ENCODE data around the gene ANKRD63. TPM values are rescaled to one million over a fixed set of nuclear protein-coding genes. Genes with fewer than 3 reads are reported as not detected.

Gene ANKRD63
- total RNA-seq, 1 donor, result not detected

- peak; percentile 11 for DNase-seq (ENCODE audit: insufficient read length, low spot score, missing footprints)
- peaks cover 60% of the 10 kb centered on the region for H3K4me1 ChIP-seq (ENCODE audit: insufficient read depth, low read length)
- no peaks in the 10 kb centered on the region for H3K9me3 ChIP-seq (ENCODE audit: low read depth, low read length)
- no peak overlapping the region for H2AFZ ChIP-seq (ENCODE audit: low read length)
- no peak overlapping the region for H3K27ac ChIP-seq (ENCODE audit: low read depth, low read length)
- no peak overlapping the region for H3K4me2 ChIP-seq (ENCODE audit: insufficient read depth, low read length)
- H3K36me3 ChIP-seq (ENCODE audit: insufficient read depth, low read length), result peaks cover 27% of the 10 kb centered on the region
- no peak overlapping the region for H3K4me3 ChIP-seq (ENCODE audit: insufficient read depth, low read length)
- no peak for TF ChIP-seq CTCF (IDR thresholded peaks at IDR 0.05; ENCODE audit: extremely low read depth, low read depth, low read length)
- no peaks in the 10 kb centered on the region for H3K27me3 ChIP-seq (ENCODE audit: insufficient read depth, low read length)
- peaks cover 21% of the 10 kb centered on the region for H3K79me2 ChIP-seq (ENCODE audit: insufficient read depth, low read length)
- H4K20me1 ChIP-seq (ENCODE audit: insufficient read depth, low read length), result no peaks in the 10 kb centered on the region
Measured at GRCh38 chr15:40331026-40331425, 48.2 kb upstream of the ANKRD63 start.

GRCh38 chr15:40330368-40330836, 47.5 kb upstream of the ANKRD63 start:
- Histone ChIP-seq H2AFZ (ENCODE audit: low read length) (no peak overlapping the region), H3K4me3 (ENCODE audit: insufficient read depth, low read length) (no peak overlapping the region), H3K79me2 (ENCODE audit: insufficient read depth, low read length) (peaks cover 27% of the 10 kb centered on the region), H3K36me3 (ENCODE audit: insufficient read depth, low read length) (peaks cover 28% of the 10 kb centered on the region), H3K4me2 (ENCODE audit: insufficient read depth, low read length) (no peak overlapping the region), H4K20me1 (ENCODE audit: insufficient read depth, low read length) (peaks cover 2% of the 10 kb centered on the region), H3K9me3 (ENCODE audit: low read depth, low read length) (no peaks in the 10 kb centered on the region), H3K27me3 (ENCODE audit: insufficient read depth, low read length) (no peaks in the 10 kb centered on the region), H3K4me1 (ENCODE audit: insufficient read depth, low read length) (peaks cover 65% of the 10 kb centered on the region), H3K27ac (ENCODE audit: low read depth, low read length) (peak overlapping the region; percentile 55)
- no peak for TF ChIP-seq CTCF (IDR thresholded peaks at IDR 0.05; ENCODE audit: extremely low read depth, low read depth, low read length)
- peak; percentile 31 for DNase-seq (ENCODE audit: insufficient read length, low spot score, missing footprints)

- no peak for TF ChIP-seq CTCF (IDR thresholded peaks at IDR 0.05; ENCODE audit: extremely low read depth, low read depth, low read length)
- DNase-seq (ENCODE audit: insufficient read length, low spot score, missing footprints), result no peak
- H3K4me1 ChIP-seq (ENCODE audit: insufficient read depth, low read length), result peaks cover 71% of the 10 kb centered on the region
- H4K20me1 ChIP-seq (ENCODE audit: insufficient read depth, low read length), result peaks cover 7% of the 10 kb centered on the region
- H3K79me2 ChIP-seq (ENCODE audit: insufficient read depth, low read length), result peaks cover 33% of the 10 kb centered on the region
- H3K27me3 ChIP-seq (ENCODE audit: insufficient read depth, low read length), result no peaks in the 10 kb centered on the region
- H3K4me3 ChIP-seq (ENCODE audit: insufficient read depth, low read length), result no peak overlapping the region
- no peak overlapping the region for H3K4me2 ChIP-seq (ENCODE audit: insufficient read depth, low read length)
- H2AFZ ChIP-seq (ENCODE audit: low read length), result no peak overlapping the region
- peak overlapping the region; percentile 55 for H3K27ac ChIP-seq (ENCODE audit: low read depth, low read length)
- H3K9me3 ChIP-seq (ENCODE audit: low read depth, low read length), result no peaks in the 10 kb centered on the region
- peaks cover 23% of the 10 kb centered on the region for H3K36me3 ChIP-seq (ENCODE audit: insufficient read depth, low read length)
Measured at GRCh38 chr15:40329804-40330203, 46.9 kb upstream of the ANKRD63 start.

GRCh38 chr15:40328751-40329150, 45.9 kb upstream of the ANKRD63 start:
- no peaks in the 10 kb centered on the region for H3K27me3 ChIP-seq (ENCODE audit: insufficient read depth, low read length)
- peaks cover 8% of the 10 kb centered on the region for H4K20me1 ChIP-seq (ENCODE audit: insufficient read depth, low read length)
- DNase-seq (ENCODE audit: insufficient read length, low spot score, missing footprints), result no peak
- no peak for TF ChIP-seq CTCF (IDR thresholded peaks at IDR 0.05; ENCODE audit: extremely low read depth, low read depth, low read length)
- H2AFZ ChIP-seq (ENCODE audit: low read length), result no peak overlapping the region
- H3K9me3 ChIP-seq (ENCODE audit: low read depth, low read length), result no peaks in the 10 kb centered on the region
- peaks cover 63% of the 10 kb centered on the region for H3K4me1 ChIP-seq (ENCODE audit: insufficient read depth, low read length)
- H3K79me2 ChIP-seq (ENCODE audit: insufficient read depth, low read length), result peaks cover 39% of the 10 kb centered on the region
- peaks cover 22% of the 10 kb centered on the region for H3K36me3 ChIP-seq (ENCODE audit: insufficient read depth, low read length)
- no peak overlapping the region for H3K4me3 ChIP-seq (ENCODE audit: insufficient read depth, low read length)
- peak overlapping the region; percentile 55 for H3K27ac ChIP-seq (ENCODE audit: low read depth, low read length)
- peak overlapping the region; percentile 55 for H3K4me2 ChIP-seq (ENCODE audit: insufficient read depth, low read length)

Measured in osteoblast (primary cell).